NCI-H748 (cell line): ENCODE data around the gene AMBP.

Experiments used
- DNase-seq: peaks from one replicate; lab custom pipeline; 2025; ENCODE audit not compliant: unreplicated experiment; lab: John Stamatoyannopoulos, UW

AMBP gene

GRCh38 chr9:114076237-114077161, 1.6 kb downstream of the AMBP start:
- no peak for DNase-seq

GRCh38 chr9:114075602-114076001, 2.5 kb downstream of the AMBP start:
- DNase-seq: no peak

- peak; percentile 45 for DNase-seq
Observed at GRCh38 chr9:114072184-114073140, 5.6 kb downstream of the AMBP start.

GRCh38 chr9:114071197-114071795, 6.8 kb downstream of the AMBP start:
- DNase-seq: no peak

- no peak for DNase-seq
Observed at GRCh38 chr9:114070188-114071103, 7.7 kb downstream of the AMBP start.

- no peak for DNase-seq
Observed at GRCh38 chr9:114069476-114070187, 8.5 kb downstream of the AMBP start.

GRCh38 chr9:114065304-114065703, 12.8 kb downstream of the AMBP start:
- DNase-seq: no peak

GRCh38 chr9:114061830-114062474, 16.1 kb downstream of the AMBP start:
- DNase-seq: no peak

- DNase-seq: no peak
Observed at GRCh38 chr9:114061292-114061691, 16.8 kb downstream of the AMBP start.

GRCh38 chr9:114060711-114061110, 17.4 kb downstream of the AMBP start:
- DNase-seq: no peak

GRCh38 chr9:114060070-114060469, 18.0 kb downstream of the AMBP start:
- no peak for DNase-seq

- no peak for DNase-seq
Observed at GRCh38 chr9:114059047-114059803, 18.9 kb downstream of the AMBP start.

- no peak for DNase-seq
Observed at GRCh38 chr9:114058688-114059046, 19.4 kb downstream of the AMBP start.

GRCh38 chr9:114057161-114057885, 20.8 kb downstream of the AMBP start:
- no peak for DNase-seq

- DNase-seq: no peak
Observed at GRCh38 chr9:114056527-114056926, 21.6 kb downstream of the AMBP start.

GRCh38 chr9:114055894-114056293, 22.2 kb downstream of the AMBP start:
- no peak for DNase-seq

GRCh38 chr9:114055061-114055460, 23.0 kb downstream of the AMBP start:
- no peak for DNase-seq

- DNase-seq: no peak
Observed at GRCh38 chr9:114054191-114054690, 23.9 kb downstream of the AMBP start.
